ENCODE results near the gene SLC6A3. TPM values are rescaled to one million over a fixed set of nuclear protein-coding genes. Genes with fewer than 3 reads are reported as not detected.
"Not testable (repeated sequence)": the region's sequence is repeated elsewhere in the genome, so short reads cannot be mapped to it uniquely, and the experiment has no call there.

SLC6A3 gene
- total RNA-seq, 2 experiments from 2014 or later: not detected

- H3K27ac ChIP-seq (ENCODE audit: low read depth, low read length, poor library complexity, severe bottlenecking): no peak overlapping the region
- TF ChIP-seq EZH2phosphoT487 (IDR thresholded peaks at IDR 0.05; ENCODE audit: borderline replicate concordance, low read depth, low read length) (no peak), CTCF (conservative IDR thresholded peaks at IDR 0.05; ENCODE audit: low read length) (no peak)
- H3K4me2 ChIP-seq (ENCODE audit: low read length): no peak overlapping the region
- no TSS peak for BruUV-seq (replicated peaks)
- H3K4me1 ChIP-seq (ENCODE audit: insufficient read depth, low read length, poor library complexity, severe bottlenecking): no peaks in the 10 kb centered on the region
- POLR2A ChIA-PET: no interaction called here
- intact Hi-C loops (cut with micrococcal nuclease; ENCODE audit: unreplicated experiment): no loop called here
- H3K9me3 ChIP-seq (ENCODE audit: low read length): peaks cover 19% of the 10 kb centered on the region; the same call in 1 of the 2 replicates
- CTCF ChIA-PET (ENCODE audit: unreplicated experiment): no interaction called here
- H3K9me2 ChIP-seq (ENCODE audit: insufficient read depth, low read length): no peaks in the 10 kb centered on the region
- H4K20me1 ChIP-seq (ENCODE audit: insufficient read depth, low read length): no peaks in the 10 kb centered on the region
- DNase-seq (ENCODE audit: low spot score): no peak
- H3K4me3 ChIP-seq (ENCODE audit: low read depth, low read length, poor library complexity, severe bottlenecking): no peak overlapping the region
- H2AFZ ChIP-seq (ENCODE audit: low read length): no peak overlapping the region
- no peaks in the 10 kb centered on the region for H3K79me2 ChIP-seq (ENCODE audit: insufficient read depth, low read depth, low read length)
- H3K36me3 ChIP-seq (ENCODE audit: insufficient read depth, low read length): no peaks in the 10 kb centered on the region
Observed at GRCh38 chr5:1423901-1424603, 21.2 kb downstream of the SLC6A3 start.

- POLR2A ChIA-PET; H3K4me1 ChIP-seq (ENCODE audit: insufficient read depth, low read length, poor library complexity, severe bottlenecking); H3K36me3 ChIP-seq (ENCODE audit: insufficient read depth, low read length); H3K27ac ChIP-seq (ENCODE audit: low read depth, low read length, poor library complexity, severe bottlenecking); CTCF ChIA-PET (ENCODE audit: unreplicated experiment); intact Hi-C loops (cut with micrococcal nuclease; ENCODE audit: unreplicated experiment); H3K79me2 ChIP-seq (ENCODE audit: insufficient read depth, low read depth, low read length); H3K4me3 ChIP-seq (ENCODE audit: low read depth, low read length, poor library complexity, severe bottlenecking); BruUV-seq (replicated peaks); H2AFZ ChIP-seq (ENCODE audit: low read length); H3K9me3 ChIP-seq (ENCODE audit: low read length); H4K20me1 ChIP-seq (ENCODE audit: insufficient read depth, low read length); H3K9me2 ChIP-seq (ENCODE audit: insufficient read depth, low read length); DNase-seq (ENCODE audit: low spot score); H3K4me2 ChIP-seq (ENCODE audit: low read length): not testable (repeated sequence)
Observed at GRCh38 chr5:1422522-1422921, 22.7 kb downstream of the SLC6A3 start.

DNA sequence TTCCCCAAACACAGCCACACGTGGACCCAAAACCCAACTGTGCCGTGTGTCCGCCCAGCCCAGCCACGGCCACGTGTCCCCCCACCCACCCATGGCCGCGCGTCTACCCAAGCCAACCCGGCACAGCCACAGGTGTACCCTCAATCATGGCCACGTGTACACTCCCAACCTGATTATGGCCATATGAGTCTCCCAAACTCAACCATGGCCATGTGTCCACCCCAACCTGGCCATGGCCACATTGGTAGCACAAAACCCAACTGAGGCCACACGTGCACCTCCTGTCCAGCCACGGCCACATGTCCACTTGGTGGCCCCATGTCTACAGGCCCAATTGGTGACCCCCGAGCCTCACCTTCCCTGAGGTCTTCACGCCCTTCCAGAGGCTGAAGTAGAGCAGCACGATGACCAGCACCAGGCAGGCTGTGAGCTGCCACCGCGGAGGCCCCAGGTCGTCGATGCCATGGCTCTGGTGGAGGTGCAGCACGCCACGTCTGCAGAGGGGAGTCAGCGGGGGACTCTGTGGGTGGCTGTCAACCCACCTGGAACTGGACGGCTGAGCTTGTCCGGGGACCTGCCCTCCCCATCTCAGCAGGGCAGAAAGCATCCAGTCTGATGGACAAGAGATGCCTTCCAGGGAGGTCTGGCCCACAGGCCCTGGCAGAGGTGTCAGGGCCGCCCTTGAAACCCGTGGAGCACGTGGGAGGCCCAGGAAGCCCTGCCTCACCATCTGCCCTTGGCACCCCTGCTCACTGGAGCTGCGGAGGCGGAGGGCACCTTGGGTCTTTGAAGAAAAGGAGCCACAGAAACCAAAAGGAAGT, 23.5 kb downstream of the SLC6A3 start:
- CTCF ChIA-PET (ENCODE audit: unreplicated experiment): no interaction called here
- Histone ChIP-seq H4K20me1 (ENCODE audit: insufficient read depth, low read length) (no peaks in the 10 kb centered on the region), H3K36me3 (ENCODE audit: insufficient read depth, low read length) (no peaks in the 10 kb centered on the region), H3K9me2 (ENCODE audit: insufficient read depth, low read length) (no peaks in the 10 kb centered on the region), H3K4me1 (ENCODE audit: insufficient read depth, low read length, poor library complexity, severe bottlenecking) (no peaks in the 10 kb centered on the region), H2AFZ (ENCODE audit: low read length) (no peak overlapping the region), H3K9me3 (ENCODE audit: low read length) (no peaks in the 10 kb centered on the region), H3K79me2 (ENCODE audit: insufficient read depth, low read depth, low read length) (no peaks in the 10 kb centered on the region), H3K4me3 (ENCODE audit: low read depth, low read length, poor library complexity, severe bottlenecking) (no peak overlapping the region), H3K4me2 (ENCODE audit: low read length) (no peak overlapping the region), H3K27ac (ENCODE audit: low read depth, low read length, poor library complexity, severe bottlenecking) (no peak overlapping the region)
- TF ChIP-seq CTCF (conservative IDR thresholded peaks at IDR 0.05; ENCODE audit: low read length): no peak
- no peak for TF ChIP-seq EZH2phosphoT487 (IDR thresholded peaks at IDR 0.05; ENCODE audit: borderline replicate concordance, low read depth, low read length)
- POLR2A ChIA-PET: interaction anchor here (0.7 kb wide), 1 partner anchor 80 kb away, joined by 3 read pairs; no protein-coding TSS in a partner anchor
- no peak for DNase-seq (ENCODE audit: low spot score)
- no TSS peak for BruUV-seq (replicated peaks)
- intact Hi-C loops (cut with micrococcal nuclease; ENCODE audit: unreplicated experiment): no loop called here

Data from OCI-LY7 (cell line).